AG04449 (cell line): ENCODE results near the gene RPS6KA1.

Experiments used
- CTCF ChIA-PET: fragments of 350-600 bp; formaldehyde crosslinking; extraction: SDS; loops from one replicate; lab custom pipeline; 2021; ENCODE audit warnings: antibody characterized with exemption; lab: Yijun Ruan, JAX
- POLR2A ChIA-PET: fragments of 400-600, 350-600 bp; formaldehyde crosslinking; extraction: SDS; loops from one replicate; lab custom pipeline; 2020; ENCODE audit warnings: antibody characterized with exemption, inconsistent platforms; lab: Yijun Ruan, JAX
- DNase-seq: peaks from one replicate; pipeline ENCODE4 v3.0.0-alpha.2; 2010; ENCODE audit warnings: low read depth, low spot score
- H3K4me3 ChIP-seq: 2 replicates; pipeline ENCODE4 v1.5.1; 2011; ENCODE audit warnings: low read depth, mild to moderate bottlenecking, control low read depth, low read length
- TF ChIP-seq, protein P1 (sequence below): IDR thresholded peaks from one replicate; pipeline ENCODE4 v1.5.1; 2011; ENCODE audit warnings: mild to moderate bottlenecking, moderate library complexity, low read length, control low read depth, inconsistent platforms; ENCODE audit not compliant: insufficient read depth; ENCODE audit errors: missing control alignments

RPS6KA1 gene

GRCh38 chr1:26545969-26546323 lies 16.4 kb downstream of the RPS6KA1 start:
- TF ChIP-seq, protein P1, sequence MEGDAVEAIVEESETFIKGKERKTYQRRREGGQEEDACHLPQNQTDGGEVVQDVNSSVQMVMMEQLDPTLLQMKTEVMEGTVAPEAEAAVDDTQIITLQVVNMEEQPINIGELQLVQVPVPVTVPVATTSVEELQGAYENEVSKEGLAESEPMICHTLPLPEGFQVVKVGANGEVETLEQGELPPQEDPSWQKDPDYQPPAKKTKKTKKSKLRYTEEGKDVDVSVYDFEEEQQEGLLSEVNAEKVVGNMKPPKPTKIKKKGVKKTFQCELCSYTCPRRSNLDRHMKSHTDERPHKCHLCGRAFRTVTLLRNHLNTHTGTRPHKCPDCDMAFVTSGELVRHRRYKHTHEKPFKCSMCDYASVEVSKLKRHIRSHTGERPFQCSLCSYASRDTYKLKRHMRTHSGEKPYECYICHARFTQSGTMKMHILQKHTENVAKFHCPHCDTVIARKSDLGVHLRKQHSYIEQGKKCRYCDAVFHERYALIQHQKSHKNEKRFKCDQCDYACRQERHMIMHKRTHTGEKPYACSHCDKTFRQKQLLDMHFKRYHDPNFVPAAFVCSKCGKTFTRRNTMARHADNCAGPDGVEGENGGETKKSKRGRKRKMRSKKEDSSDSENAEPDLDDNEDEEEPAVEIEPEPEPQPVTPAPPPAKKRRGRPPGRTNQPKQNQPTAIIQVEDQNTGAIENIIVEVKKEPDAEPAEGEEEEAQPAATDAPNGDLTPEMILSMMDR, result no peak
- no peak overlapping the region for H3K4me3 ChIP-seq
- no peak for DNase-seq
- ChIA-PET POLR2A (no interaction called here), CTCF (no interaction called here)

GRCh38 chr1:26546375-26546774 lies 16.8 kb downstream of the RPS6KA1 start:
- no peak overlapping the region for H3K4me3 ChIP-seq
- ChIA-PET CTCF (no interaction called here), POLR2A (no interaction called here)
- no peak for DNase-seq
- TF ChIP-seq, protein P1, result no peak

GRCh38 chr1:26546819-26547218 lies 17.3 kb downstream of the RPS6KA1 start:
- ChIA-PET CTCF (interaction anchor here (5.7 kb wide), 1 partner anchor 9 kb away, joined by 34 read pairs; no protein-coding TSS in a partner anchor), POLR2A (no interaction called here)
- H3K4me3 ChIP-seq, result no peak overlapping the region
- TF ChIP-seq, protein P1, result no peak
- no peak for DNase-seq

GRCh38 chr1:26548841-26549240 lies 19.3 kb downstream of the RPS6KA1 start:
- DNase-seq, result no peak
- ChIA-PET POLR2A (no interaction called here), CTCF (interaction anchor here (5.7 kb wide), 1 partner anchor 11 kb away, joined by 34 read pairs; no protein-coding TSS in a partner anchor)
- TF ChIP-seq, protein P1, result no peak
- H3K4me3 ChIP-seq, result no peak overlapping the region

- CTCF ChIA-PET, result interaction anchor here (1.0 to 5.7 kb wide), 3 partner anchors 9 to 13 kb away, joined by 3 to 34 read pairs (median 4); no protein-coding TSS in a partner anchor
- TF ChIP-seq, protein P1, result no peak
- DNase-seq, result no peak
- H3K4me3 ChIP-seq, result no peak overlapping the region
- POLR2A ChIA-PET, result interaction anchor here (0.6 kb wide), 1 partner anchor 332 kb away, joined by 4 read pairs; no protein-coding TSS in a partner anchor
Measured at GRCh38 chr1:26550946-26551345, 21.4 kb downstream of the RPS6KA1 start.

GRCh38 chr1:26552720-26553119 lies 23.2 kb downstream of the RPS6KA1 start:
- TF ChIP-seq, protein P1, result no peak
- H3K4me3 ChIP-seq, result no peak overlapping the region
- no peak for DNase-seq
- CTCF ChIA-PET, result no interaction called here
- POLR2A ChIA-PET, result interaction anchor here (0.8 kb wide), 1 partner anchor 348 kb away, joined by 4 read pairs; the partner anchor contains the start of gene GPATCH3
